GM21529 (cell line): ENCODE results near the gene ANGPTL4.
"Not testable (repeated sequence)": the region's sequence is repeated elsewhere in the genome, so short reads cannot be mapped to it uniquely, and the experiment has no call there.

Source experiments
- ATAC-seq: cut with Tn5 transposase; IDR thresholded peaks from one replicate; pipeline ENCODE4 v1.9.1; 2021; ENCODE audit not compliant: unreplicated experiment

Gene ANGPTL4, protein sequence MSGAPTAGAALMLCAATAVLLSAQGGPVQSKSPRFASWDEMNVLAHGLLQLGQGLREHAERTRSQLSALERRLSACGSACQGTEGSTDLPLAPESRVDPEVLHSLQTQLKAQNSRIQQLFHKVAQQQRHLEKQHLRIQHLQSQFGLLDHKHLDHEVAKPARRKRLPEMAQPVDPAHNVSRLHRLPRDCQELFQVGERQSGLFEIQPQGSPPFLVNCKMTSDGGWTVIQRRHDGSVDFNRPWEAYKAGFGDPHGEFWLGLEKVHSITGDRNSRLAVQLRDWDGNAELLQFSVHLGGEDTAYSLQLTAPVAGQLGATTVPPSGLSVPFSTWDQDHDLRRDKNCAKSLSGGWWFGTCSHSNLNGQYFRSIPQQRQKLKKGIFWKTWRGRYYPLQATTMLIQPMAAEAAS

DNA sequence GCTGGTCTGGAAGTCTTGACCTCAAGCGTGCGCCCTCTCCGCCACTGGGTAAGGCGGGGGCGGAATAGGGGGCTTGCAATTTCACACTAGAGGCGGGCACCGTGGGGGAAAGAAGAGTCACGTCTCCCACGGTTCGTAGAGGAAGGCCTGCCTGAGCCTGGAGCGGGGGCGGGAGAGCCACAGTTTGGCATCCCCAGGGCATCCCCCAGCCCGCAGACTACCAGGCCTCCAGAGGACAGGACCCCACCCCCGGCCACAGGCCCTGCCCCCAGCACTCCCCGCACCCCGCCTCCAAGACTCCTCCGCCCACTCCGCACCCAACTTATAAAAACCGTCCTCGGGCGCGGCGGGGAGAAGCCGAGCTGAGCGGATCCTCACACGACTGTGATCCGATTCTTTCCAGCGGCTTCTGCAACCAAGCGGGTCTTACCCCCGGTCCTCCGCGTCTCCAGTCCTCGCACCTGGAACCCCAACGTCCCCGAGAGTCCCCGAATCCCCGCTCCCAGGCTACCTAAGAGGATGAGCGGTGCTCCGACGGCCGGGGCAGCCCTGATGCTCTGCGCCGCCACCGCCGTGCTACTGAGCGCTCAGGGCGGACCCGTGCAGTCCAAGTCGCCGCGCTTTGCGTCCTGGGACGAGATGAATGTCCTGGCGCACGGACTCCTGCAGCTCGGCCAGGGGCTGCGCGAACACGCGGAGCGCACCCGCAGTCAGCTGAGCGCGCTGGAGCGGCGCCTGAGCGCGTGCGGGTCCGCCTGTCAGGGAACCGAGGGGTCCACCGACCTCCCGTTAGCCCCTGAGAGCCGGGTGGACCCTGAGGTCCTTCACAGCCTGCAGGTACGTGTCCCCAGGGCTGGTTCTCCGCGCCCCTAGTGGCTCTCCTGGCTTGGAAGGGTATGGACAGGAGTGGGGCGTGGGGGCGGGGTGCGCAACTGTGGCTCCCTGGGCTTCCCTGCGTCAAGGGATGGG is at the start of gene ANGPTL4:
TSS of gene ANGPTL4 (plus strand) at position 353 of the 969 bp plus-strand sequence. CDS start at position 520, 167 bp downstream.
- no peak for ATAC-seq

DNA sequence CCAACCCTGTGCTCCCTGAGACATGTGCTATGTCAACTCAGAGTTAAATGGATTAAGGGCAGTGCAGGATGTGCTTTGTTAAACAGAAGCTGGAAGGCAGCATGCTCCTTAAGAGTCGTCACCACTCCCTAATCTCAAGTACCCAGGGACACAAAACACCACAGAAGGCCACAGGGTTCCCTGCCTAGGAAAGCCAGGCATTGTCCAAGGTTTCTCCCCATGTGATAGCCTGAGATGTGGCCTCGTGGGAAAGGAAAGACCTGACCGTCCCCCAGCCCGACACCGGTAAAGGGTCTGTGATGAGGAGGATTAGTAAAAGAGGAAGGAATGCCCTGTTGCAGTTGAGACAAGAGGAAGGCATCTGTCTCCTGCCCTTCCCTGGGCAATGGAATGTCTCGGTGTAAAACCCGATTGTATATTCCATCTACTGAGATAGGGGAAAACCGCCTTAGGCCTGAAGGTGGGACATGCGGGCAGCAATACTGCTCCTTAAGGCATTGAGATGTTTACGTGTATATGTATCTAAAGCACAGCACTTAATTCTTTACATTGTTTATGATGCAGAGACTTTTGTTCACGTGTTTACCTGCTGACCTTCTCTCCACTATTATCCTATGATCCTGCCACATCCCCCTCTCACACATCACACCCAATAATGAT is 48.8 kb upstream of the ANGPTL4 start:
- ATAC-seq, result not testable (repeated sequence)

- no peak for ATAC-seq
These were observed 47.4 kb upstream of the ANGPTL4 start for GRCh38 chr19:8316351-8317125.

- ATAC-seq, result not testable (repeated sequence)
These were observed 45.1 kb upstream of the ANGPTL4 start for GRCh38 chr19:8318835-8319234.

DNA sequence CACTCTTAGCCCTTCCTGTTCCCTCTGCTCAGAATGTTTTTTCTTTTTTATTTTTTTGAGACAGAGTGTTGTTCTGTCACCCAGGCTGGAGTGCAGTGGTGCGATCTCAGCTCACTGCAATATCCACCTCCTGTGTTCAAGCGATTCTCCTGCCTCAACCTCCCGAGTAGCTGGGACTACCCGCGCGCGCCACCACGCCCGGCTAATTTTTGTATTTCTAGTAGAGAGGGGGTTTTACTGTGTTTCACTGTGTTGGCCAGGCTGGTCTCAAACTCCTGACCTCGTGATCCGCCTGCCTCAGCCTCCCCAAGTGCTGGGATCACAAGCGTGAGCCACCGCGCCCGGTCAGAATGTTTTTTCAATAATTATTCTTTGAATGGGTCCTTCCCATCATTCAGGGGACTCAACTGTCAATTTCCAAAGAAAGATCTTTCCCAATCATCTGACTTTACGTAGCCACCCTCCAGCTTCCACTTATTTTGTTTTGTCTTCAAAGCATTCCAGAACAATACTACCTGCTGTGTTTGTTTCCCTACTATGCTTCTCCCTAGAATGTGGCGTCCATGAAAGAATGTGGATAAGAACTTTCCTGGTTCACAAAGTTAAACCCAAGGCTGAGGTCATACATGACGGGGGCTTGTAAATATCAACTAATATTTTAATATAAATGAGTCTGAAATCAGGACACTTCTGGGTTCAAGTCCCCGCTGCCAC is 44.0 kb upstream of the ANGPTL4 start:
- ATAC-seq, result no peak

- peak; percentile 16 for ATAC-seq
These were observed 43.3 kb upstream of the ANGPTL4 start for GRCh38 chr19:8320564-8321066.

DNA sequence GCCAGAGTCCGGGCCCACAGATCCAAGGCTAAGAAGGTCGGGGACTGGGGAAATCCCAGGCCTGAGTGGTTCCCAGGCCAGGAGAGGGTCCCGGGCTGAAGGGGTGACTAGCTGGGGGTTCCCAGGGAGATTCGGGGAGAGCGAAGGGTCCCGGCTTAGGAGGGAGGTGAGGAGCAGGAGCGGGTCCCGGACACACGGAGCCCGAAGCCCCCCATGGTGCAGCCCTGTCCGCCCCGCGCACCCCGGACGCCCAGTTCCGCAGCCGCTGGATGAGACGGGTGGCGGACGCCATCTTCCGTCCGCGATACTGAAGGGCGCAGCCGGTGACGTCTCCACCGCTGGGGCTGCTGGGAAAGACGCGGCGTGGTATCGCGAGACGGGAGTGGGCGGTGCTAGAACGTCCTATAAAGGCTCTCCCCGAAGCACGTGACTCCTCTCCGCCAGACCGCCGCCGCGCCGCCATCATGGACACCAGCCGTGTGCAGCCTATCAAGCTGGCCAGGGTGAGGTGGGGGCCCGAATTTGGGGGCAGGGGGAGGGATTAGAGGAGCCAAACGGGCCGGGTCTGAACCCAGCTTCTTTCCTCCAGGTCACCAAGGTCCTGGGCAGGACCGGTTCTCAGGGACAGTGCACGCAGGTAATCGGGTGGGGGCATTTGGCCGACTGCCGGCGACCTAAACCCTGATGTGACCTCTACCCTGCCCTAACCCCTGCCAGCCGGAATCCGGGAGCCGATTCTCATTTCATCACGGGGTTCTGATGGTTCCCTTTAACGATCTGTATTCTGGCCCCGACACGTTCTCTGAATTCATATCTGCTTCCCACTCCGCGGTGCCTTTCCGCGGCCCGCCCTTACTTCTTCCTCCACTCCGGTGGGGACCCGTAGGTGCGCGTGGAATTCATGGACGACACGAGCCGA is 42.6 kb upstream of the ANGPTL4 start, which contains the start of the genes NDUFA7 and RPS28:
TSS of gene NDUFA7 (minus strand) at position 309 of the 919 bp plus-strand sequence. CDS start at position 292, 17 bp downstream.
TSS of gene RPS28 (plus strand) at position 430 of the 919 bp plus-strand sequence. CDS start at position 465, 35 bp downstream.
- ATAC-seq, result peak; percentile 80

DNA sequence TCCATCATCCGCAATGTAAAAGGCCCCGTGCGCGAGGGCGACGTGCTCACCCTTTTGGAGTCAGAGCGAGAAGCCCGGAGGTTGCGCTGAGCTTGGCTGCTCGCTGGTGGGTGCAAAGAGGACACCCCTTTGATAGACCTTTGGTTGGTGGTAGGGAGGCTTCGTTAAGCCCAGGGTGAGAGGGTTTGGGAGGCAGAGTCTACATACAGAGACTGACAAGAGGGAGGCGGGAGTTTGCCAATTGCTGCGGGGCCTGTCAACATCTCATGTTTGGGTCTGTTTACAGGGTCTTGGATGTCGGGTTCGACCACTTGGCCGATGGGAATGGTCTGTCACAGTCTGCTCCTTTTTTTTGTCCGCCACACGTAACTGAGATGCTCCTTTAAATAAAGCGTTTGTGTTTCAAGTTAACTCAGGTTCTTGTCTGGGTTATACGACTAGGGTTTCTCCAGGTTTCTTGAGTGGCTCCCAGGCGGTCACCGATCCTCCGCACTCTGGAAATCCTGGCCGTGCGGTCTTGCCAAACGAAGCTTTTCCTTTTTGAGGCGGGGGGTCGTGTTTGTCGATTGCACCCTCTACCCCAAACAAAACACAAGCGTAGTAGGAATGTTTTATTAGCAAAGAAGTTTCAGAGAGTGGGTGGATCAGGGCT is 41.8 kb upstream of the ANGPTL4 start:
- ATAC-seq, result no peak

GRCh38 chr19:8322638-8322997 is 41.3 kb upstream of the ANGPTL4 start:
- no peak for ATAC-seq

GRCh38 chr19:8323781-8324185 is 40.2 kb upstream of the ANGPTL4 start:
- no peak for ATAC-seq

DNA sequence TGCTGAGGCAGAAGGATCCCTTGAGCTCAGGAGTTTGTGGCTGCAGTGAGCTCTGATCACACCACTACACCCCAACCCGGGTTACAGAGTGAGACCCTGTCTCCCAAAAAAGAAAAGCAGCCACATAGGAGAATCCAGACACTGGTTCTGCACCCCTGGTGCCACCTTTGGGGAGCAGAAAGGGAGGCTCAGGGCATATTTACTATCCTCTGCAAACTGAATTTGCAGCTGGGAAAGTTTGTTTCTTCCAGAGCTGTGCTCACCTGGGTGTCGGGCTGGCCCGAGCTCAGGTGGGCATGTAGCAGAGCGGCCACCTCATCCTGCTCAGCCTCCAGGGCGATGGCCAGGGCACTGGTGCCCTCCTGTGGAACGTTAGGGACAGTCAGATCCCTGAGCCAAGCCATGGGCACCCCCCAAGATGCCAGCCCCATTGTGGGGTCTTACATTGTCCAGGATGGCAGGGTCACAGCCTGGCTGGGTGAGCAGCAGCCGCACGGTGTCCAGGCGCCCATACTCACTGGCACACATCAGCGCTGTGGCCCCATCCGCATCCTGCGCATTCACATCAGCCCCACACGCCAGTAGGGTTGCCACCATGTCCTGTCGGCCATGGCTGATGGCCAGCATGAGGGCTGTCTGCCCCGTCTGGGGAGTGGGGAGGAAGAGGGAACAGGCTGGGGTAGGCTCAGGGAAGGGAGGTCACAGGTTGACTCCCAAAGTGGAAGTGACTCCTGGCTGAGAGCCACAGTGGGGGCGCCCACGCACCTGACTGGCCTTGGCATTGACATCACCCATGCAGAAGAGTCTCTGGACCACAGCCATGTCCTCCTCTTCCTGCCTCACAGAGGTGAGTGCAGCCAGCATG is 39.5 kb upstream of the ANGPTL4 start:
- no peak for ATAC-seq

DNA sequence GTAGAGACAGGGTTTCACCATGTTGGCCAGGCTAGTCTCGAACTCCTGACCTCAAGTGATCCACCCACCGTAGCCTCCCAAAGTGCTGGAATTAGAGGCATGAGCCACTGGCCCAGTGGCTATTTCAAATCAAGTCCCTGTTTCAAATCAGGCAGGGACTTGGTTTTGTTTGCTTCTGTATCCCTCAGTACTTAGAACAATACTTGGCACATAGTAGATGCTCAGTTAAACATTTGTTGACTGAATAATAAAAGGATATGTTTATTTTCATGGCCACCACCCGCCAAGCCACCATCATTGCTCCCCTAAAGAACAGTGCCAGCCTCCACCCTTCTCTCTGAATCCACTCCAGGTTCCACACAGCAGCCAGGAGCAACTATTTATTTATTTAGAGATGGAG is 38.5 kb upstream of the ANGPTL4 start:
- no peak for ATAC-seq

GRCh38 chr19:8329996-8330395 is 34.0 kb upstream of the ANGPTL4 start:
- no peak for ATAC-seq

DNA sequence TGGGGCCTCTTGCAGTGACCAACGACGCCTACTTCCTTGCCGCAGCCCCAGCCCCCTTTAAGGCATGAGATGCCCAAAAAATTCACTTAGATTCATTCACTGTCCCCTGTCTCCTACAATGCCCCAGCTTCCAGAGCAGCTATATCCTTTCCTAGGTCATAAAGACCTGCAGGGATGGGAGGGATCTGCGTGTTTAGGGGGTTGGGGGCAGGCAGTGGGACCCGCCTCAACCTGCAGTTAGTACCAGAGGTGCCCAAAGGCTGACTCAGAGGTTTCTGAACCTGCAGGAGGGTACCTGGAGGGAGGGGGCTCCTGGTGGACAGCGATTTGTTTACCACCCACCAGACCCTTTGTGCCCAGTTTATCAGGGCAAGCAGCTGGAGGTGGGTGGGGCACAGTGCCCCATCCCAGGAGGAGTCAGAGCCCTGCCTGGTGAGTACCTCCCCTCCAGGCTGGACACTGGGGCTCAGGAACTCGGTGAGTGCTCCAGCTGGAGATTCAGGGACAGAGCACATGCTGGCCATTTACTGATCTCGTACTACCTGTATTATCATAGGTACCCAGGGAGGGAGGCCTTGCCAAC is 32.6 kb upstream of the ANGPTL4 start:
- no peak for ATAC-seq

- no peak for ATAC-seq
These were observed 30.8 kb upstream of the ANGPTL4 start for GRCh38 chr19:8332976-8333766.
